HEK293T (cell line): ENCODE results near the gene DNAH8.

Source experiments
- HDGF ChIP-seq: fragments of 450-650 bp; IDR thresholded peaks from 2 replicates; pipeline ENCODE4 v1.6.1; 2017; ENCODE audit warnings: antibody characterized with exemption, borderline replicate concordance
- LEF1 ChIP-seq: fragments of 450-650 bp; IDR thresholded peaks from 2 replicates; pipeline ENCODE4 v1.6.1; 2017; ENCODE audit warnings: mild to moderate bottlenecking, borderline replicate concordance
- NFRKB ChIP-seq: fragments of 450-650 bp; IDR thresholded peaks from 2 replicates; pipeline ENCODE4 v1.6.1; 2016; ENCODE audit warnings: mild to moderate bottlenecking, moderate library complexity

GRCh38 chr6:39062014-39062740 lies 347.1 kb downstream of the DNAH8 start:
- TF ChIP-seq HDGF (no peak), NFRKB (no peak), LEF1 (no peak)
